Spleen (tissue), 7 donors: ENCODE results near the gene YDJC.

Source experiments
- CTCF ChIP-seq, 11 experiments: fragments of 200-600 bp in 7 of 11; fragments of 450-650 bp in 4 of 11; sonication (generic) in 4 of 11; IDR thresholded peaks in 8 of 11; conservative IDR thresholded peaks in 3 of 11; 1 replicate in 7 of 11; 2 replicates in 4 of 11; pipeline versions ENCODE4 v1.4.0 to v1.8.0; 2016 to 2021; ENCODE audit warnings: antibody characterized with exemption in 11 of 11, inconsistent platforms in 4 of 11, mild to moderate bottlenecking in 1 of 11
- POLR2A ChIP-seq, 3 donors: fragments of 450-650 bp; IDR thresholded peaks; one replicate each; pipeline ENCODE4 v1.5.1; 2017; ENCODE audit warnings: antibody characterized with exemption in 3 of 3, mild to moderate bottlenecking in 1 of 3
- POLR2AphosphoS5 ChIP-seq, 3 donors: sonication (generic); formaldehyde crosslinking; IDR thresholded peaks; one replicate each; pipeline ENCODE4 v1.5.1; 2017; ENCODE audit warnings: antibody characterized with exemption in 3 of 3
- donor health status: DM: no; HTN: no; CAD: no; lungs with moderate emphysema.
- donor health status: DM: no; HTN: no; CAD: no.
- donor health status: DM: no; HTN: no; CAD: no.

DNA sequence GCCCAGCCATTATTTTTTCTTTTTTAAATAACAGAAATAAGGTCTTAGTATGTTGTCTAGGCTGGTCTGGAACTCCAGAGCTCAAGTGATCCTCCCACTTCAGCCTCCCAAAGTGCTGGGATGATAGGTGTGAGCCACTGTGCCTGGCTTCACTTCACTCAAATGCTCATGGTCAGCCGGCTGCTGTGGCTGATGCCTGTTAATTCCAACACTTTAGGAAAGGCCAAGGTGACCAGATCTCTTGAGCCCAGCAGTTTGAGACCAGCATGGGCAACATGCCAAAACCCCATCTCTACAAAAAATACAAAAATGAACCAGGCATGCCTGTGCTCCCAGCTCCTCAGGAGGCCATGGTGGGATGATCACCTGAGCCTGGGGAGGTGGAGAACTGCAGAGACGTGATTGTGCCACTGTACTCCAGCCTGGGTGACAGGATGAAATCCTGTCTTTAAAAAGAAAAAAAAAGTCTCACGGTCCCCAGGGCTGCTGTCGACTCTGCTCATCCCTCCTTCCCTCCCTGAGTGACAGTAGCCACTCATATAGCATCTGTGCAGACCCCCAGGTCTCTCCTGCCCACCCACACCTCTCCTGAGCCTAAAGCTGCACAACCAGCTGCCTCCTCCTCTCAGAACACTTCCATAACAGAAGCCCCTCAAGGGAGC lies 3.6 kb downstream of the YDJC start:
- TF ChIP-seq POLR2AphosphoS5 (IDR thresholded peaks at IDR 0.05) (no peak), CTCF (IDR thresholded peaks at IDR 0.05 in 8 of 11, conservative IDR thresholded peaks at IDR 0.05 in 3 of 11) (no peak), POLR2A (IDR thresholded peaks at IDR 0.05) (no peak)
